Keratinocyte (primary cell): Measurements from ENCODE around the gene RASA3. TPM values are rescaled to one million over a fixed set of nuclear protein-coding genes. Genes with fewer than 3 reads are reported as not detected.

Source experiments
- DNase-seq: peaks from one replicate; pipeline ENCODE4 v3.0.0-alpha.2; 2011; ENCODE audit warnings: low read depth, missing footprints, low spot score
- FAIRE-seq: peaks from 2 replicates; lab custom pipeline; 2011; peaks lifted over from hg19 to GRCh38; lab: Jason Lieb, UNC
- H2AFZ ChIP-seq: 2 replicates; pipeline ENCODE4 v1.6.0; 2012; ENCODE audit warnings: low read length, control low read depth, inconsistent platforms; ENCODE audit not compliant: control insufficient read depth
- H3K27ac ChIP-seq: 2 replicates; pipeline ENCODE4 v1.5.1; 2011; ENCODE audit warnings: low read length; ENCODE audit not compliant: control insufficient read depth, insufficient read depth
- H3K27me3 ChIP-seq: 3 replicates; pipeline ENCODE4 v1.6.0; 2011; ENCODE audit warnings: low read length; ENCODE audit not compliant: control insufficient read depth, insufficient read depth; ENCODE audit errors: extremely low read depth
- H3K36me3 ChIP-seq, 2 experiments: 2 replicates in 1 of 2; 3 replicates in 1 of 2; pipeline ENCODE4 v1.5.1; 2011; ENCODE audit warnings: low read length in 2 of 2, mild to moderate bottlenecking in 1 of 2; ENCODE audit not compliant: control insufficient read depth in 2 of 2, insufficient read depth in 2 of 2; ENCODE audit errors: extremely low read depth in 1 of 2
- H3K4me1 ChIP-seq: 3 replicates; pipeline ENCODE4 v1.5.1; 2011; ENCODE audit warnings: low read length; ENCODE audit not compliant: control insufficient read depth, insufficient read depth; ENCODE audit errors: extremely low read depth
- H3K4me2 ChIP-seq: 3 replicates; pipeline ENCODE4 v1.6.0; 2011; ENCODE audit warnings: low read depth, low read length; ENCODE audit not compliant: control insufficient read depth, insufficient read depth; ENCODE audit errors: extremely low read depth
- H3K4me3 ChIP-seq, 3 experiments: fragments of 200-600 bp in 1 of 3; sonication (generic) in 1 of 3; 2 replicates in 2 of 3; 3 replicates in 1 of 3; pipeline ENCODE4 v1.5.1; 2011 to 2016; ENCODE audit warnings: low read length in 3 of 3, mild to moderate bottlenecking in 3 of 3, control low read depth in 2 of 3, inconsistent platforms in 1 of 3, low read depth in 1 of 3, mixed read lengths in 1 of 3, mixed run types in 1 of 3, moderate library complexity in 1 of 3; ENCODE audit not compliant: control insufficient read depth in 2 of 3, insufficient read depth in 2 of 3; ENCODE audit errors: extremely low read depth in 1 of 3
- H3K79me2 ChIP-seq: 2 replicates; pipeline ENCODE4 v1.6.0; 2012; ENCODE audit warnings: low read length; ENCODE audit not compliant: control insufficient read depth, insufficient read depth
- H3K9ac ChIP-seq: 3 replicates; pipeline ENCODE4 v1.6.0; 2011; ENCODE audit warnings: low read length; ENCODE audit not compliant: control insufficient read depth, insufficient read depth; ENCODE audit errors: extremely low read depth
- H3K9me1 ChIP-seq: 3 replicates; pipeline ENCODE4 v1.6.0; 2011; ENCODE audit warnings: low read length; ENCODE audit not compliant: control insufficient read depth, insufficient read depth; ENCODE audit errors: extremely low read depth
- H3K9me3 ChIP-seq: 2 replicates; pipeline ENCODE4 v1.5.1; 2012; ENCODE audit warnings: low read depth, low read length; ENCODE audit not compliant: control insufficient read depth
- H4K20me1 ChIP-seq: 3 replicates; pipeline ENCODE4 v1.6.0; 2011; ENCODE audit warnings: low read length; ENCODE audit not compliant: control insufficient read depth, insufficient read depth; ENCODE audit errors: extremely low read depth
- CTCF ChIP-seq, 3 experiments: IDR thresholded peaks in 1 of 3; conservative IDR thresholded peaks in 1 of 3; optimal IDR thresholded peaks in 1 of 3; 2 replicates in 2 of 3; 3 replicates in 1 of 3; pipeline versions ENCODE3 to v1.5.1; 2011; ENCODE audit warnings: low read length in 3 of 3, mild to moderate bottlenecking in 3 of 3, moderate library complexity in 2 of 3, control low read depth in 1 of 3, inconsistent platforms in 1 of 3; ENCODE audit not compliant: insufficient read depth in 2 of 3; ENCODE audit errors: extremely low read depth in 1 of 3
- EZH2 ChIP-seq: IDR thresholded peaks from one replicate; pipeline ENCODE4 v1.6.1; 2012; ENCODE audit warnings: inconsistent platforms, mild to moderate bottlenecking, low read length, moderate library complexity
- dilution Hi-C: fragments of 300-500 bp; cut with MboI; formaldehyde crosslinking; loops from one replicate; pipeline ENCODE4 v1.7.0; 2020; ENCODE audit warnings: low sequenced_read_pairs; ENCODE audit not compliant: extremely low pct_ligation_motif_present
- polyA plus RNA-seq, 5 experiments: library from polyadenylated mRNA; depleted of rRNA in 3 of 5; stranded (reverse) in 3 of 5; stranded (forward) in 1 of 5; unstranded in 1 of 5; fragments of >200 nt; gene quantifications; 1 replicate in 1 of 5; 2 replicates in 3 of 5; 3 replicates in 1 of 5; pipeline versions ENCODE4 v1.2.1 to v1.2.3, GENCODE V29; 2011 to 2012; ENCODE audit warnings: missing spikeins in 2 of 5, low read depth in 1 of 5, low replicate concordance in 1 of 5

RASA3 gene
- polyA plus RNA-seq, 1 donor (not counting 4 experiments of a cell fraction or from before 2014, with no cell fraction given) = 4.1 TPM

GRCh38 chr13:114148521-114148855, 16.1 kb upstream of the RASA3 start:
- no peaks in the 10 kb centered on the region for H3K36me3 ChIP-seq
- no peak overlapping the region for H3K4me2 ChIP-seq
- no peak for FAIRE-seq
- dilution Hi-C loops = no loop called here
- no peaks in the 10 kb centered on the region for H3K9me3 ChIP-seq
- H3K4me1 ChIP-seq = peaks cover 13% of the 10 kb centered on the region
- no peaks in the 10 kb centered on the region for H3K79me2 ChIP-seq
- no peaks in the 10 kb centered on the region for H4K20me1 ChIP-seq
- H2AFZ ChIP-seq = no peak overlapping the region
- DNase-seq = no peak
- H3K4me3 ChIP-seq = no peak overlapping the region
- no peak overlapping the region for H3K27ac ChIP-seq
- H3K9ac ChIP-seq = no peak overlapping the region
- H3K27me3 ChIP-seq = peaks cover 8% of the 10 kb centered on the region
- H3K9me1 ChIP-seq = no peaks in the 10 kb centered on the region
- no peak for TF ChIP-seq CTCF (optimal IDR thresholded peaks at IDR 0.05 in 1 of 3, IDR thresholded peaks at IDR 0.05 in 1 of 3, conservative IDR thresholded peaks at IDR 0.05 in 1 of 3; ENCODE audit: extremely low read depth in 1 of 3, insufficient read depth in 2 of 3, low read length in 3 of 3)
- no peak for TF ChIP-seq EZH2

DNA sequence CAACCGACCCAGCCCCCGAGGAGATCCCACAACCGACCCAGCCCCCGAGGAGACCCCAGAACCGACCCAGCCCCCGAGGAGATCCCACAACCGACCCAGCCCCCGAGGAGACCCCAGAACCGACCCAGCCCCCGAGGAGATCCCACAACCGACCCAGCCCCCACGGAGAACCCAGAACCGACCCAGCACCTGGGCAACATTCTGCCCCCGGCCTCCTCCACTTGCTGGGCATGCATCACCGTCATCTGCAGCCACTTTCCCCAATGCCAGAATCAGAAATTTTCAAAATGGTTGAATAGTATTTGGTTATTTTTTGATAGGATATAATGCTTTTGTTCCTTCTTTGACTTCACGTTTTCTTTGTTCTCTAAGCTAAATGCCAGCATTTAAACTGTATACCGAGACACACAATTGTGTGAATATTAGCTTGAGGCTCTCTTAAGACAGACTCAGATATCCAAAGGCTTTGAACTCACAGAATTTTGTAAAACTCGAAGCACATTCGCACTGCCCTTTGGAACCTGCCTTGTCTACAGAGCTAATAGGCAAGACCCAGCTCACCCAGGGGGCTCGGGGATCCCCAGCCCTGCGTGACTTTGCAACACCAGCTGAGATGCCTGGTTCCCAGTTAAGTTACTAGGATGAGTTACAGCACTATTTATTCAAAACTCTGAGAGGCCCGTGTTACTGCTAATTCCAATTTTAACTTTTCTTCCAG, 15.5 kb upstream of the RASA3 start:
- TF ChIP-seq EZH2 = no peak
- no peak for TF ChIP-seq CTCF (optimal IDR thresholded peaks at IDR 0.05 in 1 of 3, IDR thresholded peaks at IDR 0.05 in 1 of 3, conservative IDR thresholded peaks at IDR 0.05 in 1 of 3; ENCODE audit: extremely low read depth in 1 of 3, insufficient read depth in 2 of 3, low read length in 3 of 3)
- no peak for FAIRE-seq
- H3K27me3 ChIP-seq = peaks cover 8% of the 10 kb centered on the region
- no peaks in the 10 kb centered on the region for H3K36me3 ChIP-seq
- H3K9me3 ChIP-seq = no peaks in the 10 kb centered on the region
- dilution Hi-C loops = no loop called here
- no peak overlapping the region for H3K4me3 ChIP-seq
- no peak overlapping the region for H3K9ac ChIP-seq
- no peaks in the 10 kb centered on the region for H3K79me2 ChIP-seq
- H4K20me1 ChIP-seq = no peaks in the 10 kb centered on the region
- no peaks in the 10 kb centered on the region for H3K9me1 ChIP-seq
- no peak overlapping the region for H2AFZ ChIP-seq
- DNase-seq = no peak
- H3K27ac ChIP-seq = no peak overlapping the region
- peaks cover 18% of the 10 kb centered on the region for H3K4me1 ChIP-seq
- H3K4me2 ChIP-seq = no peak overlapping the region
